HG03460 (cell line): ENCODE results near the gene GCNT2.
"Not testable (repeated sequence)": the region's sequence is repeated elsewhere in the genome, so short reads cannot be mapped to it uniquely, and the experiment has no call there.

Experiments used
- ATAC-seq: cut with Tn5 transposase; IDR thresholded peaks from one replicate; pipeline ENCODE4 v1.9.1; 2021; ENCODE audit not compliant: unreplicated experiment

GCNT2 gene

GRCh38 chr6:10543488-10543887, 22.3 kb downstream of the GCNT2 start:
- ATAC-seq, result no peak

DNA sequence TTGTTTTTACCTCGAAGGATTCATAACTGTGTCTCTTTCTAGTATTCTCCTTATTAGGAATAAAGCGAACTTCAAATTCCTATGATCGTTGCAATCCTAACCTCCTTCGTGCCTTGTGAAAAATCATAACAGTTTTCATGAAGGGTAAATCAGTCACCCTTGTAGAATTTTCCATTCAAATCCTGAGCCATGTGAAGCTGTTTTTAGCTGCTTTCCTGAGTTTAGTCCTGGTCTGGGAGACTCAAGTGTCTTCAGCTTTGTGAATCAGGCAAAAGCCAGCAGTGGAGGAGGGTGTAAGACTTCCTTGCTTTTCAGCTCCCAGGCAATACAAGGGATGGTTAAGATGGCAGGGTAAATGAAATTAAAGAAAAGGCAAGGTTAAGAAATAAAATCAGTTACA, 24.3 kb downstream of the GCNT2 start:
- ATAC-seq, result no peak

DNA sequence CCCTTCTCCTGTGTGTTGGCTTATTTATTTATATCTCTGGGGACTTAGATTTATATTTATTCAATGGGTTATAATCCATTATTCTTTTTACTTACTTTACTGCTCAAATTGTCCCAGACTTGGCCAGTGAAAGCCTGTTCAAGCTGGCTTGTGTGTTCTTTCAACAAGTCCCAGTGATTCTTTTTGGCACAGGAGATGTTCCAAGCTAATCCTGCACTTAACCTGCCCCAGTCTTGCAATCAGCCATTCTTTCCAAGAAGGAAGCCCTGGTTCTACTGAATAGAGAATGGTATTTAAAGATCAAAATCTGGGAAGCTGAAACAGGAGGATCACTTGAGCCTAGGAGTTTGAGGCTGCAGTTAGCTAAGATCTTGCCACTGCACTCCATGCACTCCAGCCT, 26.7 kb downstream of the GCNT2 start:
- no peak for ATAC-seq

DNA sequence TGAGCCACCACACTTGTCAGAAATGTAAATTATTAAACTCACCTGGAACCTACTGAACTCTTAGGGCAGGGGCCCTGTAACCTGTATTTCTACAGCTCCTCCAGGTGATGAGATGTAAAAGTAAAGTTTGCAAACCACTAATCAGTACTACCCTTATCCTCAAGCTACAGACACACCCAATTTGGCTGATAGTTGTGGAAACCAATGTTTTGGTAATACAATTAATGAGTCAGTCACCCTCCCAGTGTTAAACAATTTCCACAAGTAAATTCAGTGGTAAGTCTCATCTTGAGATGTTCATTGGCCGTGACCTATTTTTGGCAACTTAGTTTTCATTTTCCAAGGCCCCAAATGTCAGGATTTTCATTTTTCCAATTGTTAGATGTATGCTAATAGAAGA, 29.6 kb downstream of the GCNT2 start:
- ATAC-seq, result no peak

DNA sequence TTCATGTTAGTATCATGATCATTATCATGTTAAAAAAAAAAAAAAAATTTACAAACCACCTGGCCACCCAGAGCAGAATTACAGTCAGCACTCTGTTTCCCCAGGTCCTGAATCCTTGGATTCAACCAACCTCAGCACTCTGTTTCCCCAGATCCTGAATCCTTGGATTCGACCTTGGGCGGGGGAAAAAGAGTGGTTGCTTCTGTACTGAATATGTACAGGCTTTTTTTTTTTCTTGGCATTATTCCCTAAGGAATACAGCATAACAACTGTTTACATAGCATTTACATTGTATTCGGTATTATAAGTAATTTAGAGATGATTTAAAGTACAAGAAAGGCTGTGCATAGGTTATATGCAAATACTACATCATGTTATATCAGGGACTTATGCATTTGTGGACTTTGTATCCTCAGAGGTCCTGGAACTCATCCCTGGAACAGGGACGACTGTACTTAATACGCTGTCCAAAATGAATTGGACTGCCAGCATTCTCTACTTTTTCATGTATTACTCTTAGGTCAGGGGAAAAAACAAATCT, 31.2 kb downstream of the GCNT2 start:
- ATAC-seq, result no peak

- no peak for ATAC-seq
Measured at GRCh38 chr6:10553871-10554270, 32.7 kb downstream of the GCNT2 start.

DNA sequence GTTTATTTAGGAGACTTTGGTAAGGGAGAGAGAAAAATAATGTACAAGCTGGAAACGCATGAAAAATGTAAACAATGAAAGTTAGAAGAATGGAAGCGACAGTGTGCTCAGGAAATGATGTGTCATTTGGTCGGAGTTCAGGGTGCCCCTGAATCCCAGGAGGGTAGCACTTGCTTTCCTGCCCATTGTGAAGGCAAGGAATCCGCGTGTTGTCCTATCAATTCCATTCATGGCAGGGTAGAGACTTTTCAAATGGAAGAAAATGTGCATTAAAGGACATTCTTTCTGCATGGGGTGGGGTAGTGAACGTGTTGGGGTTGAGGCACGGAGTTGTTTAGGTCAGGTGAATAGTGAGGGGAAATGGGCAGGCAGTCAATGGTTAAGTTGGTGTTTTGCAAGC, 33.7 kb downstream of the GCNT2 start:
- no peak for ATAC-seq

GRCh38 chr6:10555625-10556309, 34.6 kb downstream of the GCNT2 start:
- ATAC-seq, result no peak

DNA sequence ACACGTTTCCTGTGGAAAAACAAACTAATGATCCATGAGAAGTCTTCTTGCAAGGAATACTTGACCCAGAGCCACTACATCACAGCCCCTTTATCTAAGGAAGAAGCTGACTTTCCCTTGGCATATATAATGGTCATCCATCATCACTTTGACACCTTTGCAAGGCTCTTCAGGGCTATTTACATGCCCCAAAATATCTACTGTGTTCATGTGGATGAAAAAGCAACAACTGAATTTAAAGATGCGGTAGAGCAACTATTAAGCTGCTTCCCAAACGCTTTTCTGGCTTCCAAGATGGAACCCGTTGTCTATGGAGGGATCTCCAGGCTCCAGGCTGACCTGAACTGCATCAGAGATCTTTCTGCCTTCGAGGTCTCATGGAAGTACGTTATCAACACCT, 35.4 kb downstream of the GCNT2 start:
- ATAC-seq, result no peak

DNA sequence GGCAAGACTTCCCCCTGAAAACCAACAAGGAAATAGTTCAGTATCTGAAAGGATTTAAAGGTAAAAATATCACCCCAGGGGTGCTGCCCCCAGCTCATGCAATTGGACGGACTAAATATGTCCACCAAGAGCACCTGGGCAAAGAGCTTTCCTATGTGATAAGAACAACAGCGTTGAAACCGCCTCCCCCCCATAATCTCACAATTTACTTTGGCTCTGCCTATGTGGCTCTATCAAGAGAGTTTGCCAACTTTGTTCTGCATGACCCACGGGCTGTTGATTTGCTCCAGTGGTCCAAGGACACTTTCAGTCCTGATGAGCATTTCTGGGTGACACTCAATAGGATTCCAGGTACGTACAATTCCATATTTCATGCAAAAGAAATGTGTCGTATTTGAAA, 35.8 kb downstream of the GCNT2 start:
- ATAC-seq, result no peak

GRCh38 chr6:10557913-10558312, 36.8 kb downstream of the GCNT2 start:
- ATAC-seq, result no peak

DNA sequence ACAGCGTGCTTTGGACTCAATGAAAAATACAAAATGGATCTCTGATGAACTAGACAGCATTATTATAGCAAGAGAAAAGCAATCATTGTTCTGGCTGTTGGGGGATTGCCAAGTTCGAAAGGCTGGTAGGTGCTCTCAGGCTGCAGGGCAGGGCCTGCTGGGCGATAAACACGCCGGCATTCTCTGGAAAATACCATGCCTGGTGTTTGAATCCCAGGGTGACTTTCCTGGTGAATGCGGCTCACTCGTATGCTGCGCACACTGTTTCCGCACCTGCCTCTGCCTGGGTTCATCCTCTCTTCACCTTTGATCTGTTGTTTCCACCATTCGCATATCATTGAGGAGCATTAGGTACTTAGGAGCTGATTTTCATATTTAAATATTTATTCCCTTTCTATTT, 37.4 kb downstream of the GCNT2 start:
- no peak for ATAC-seq

DNA sequence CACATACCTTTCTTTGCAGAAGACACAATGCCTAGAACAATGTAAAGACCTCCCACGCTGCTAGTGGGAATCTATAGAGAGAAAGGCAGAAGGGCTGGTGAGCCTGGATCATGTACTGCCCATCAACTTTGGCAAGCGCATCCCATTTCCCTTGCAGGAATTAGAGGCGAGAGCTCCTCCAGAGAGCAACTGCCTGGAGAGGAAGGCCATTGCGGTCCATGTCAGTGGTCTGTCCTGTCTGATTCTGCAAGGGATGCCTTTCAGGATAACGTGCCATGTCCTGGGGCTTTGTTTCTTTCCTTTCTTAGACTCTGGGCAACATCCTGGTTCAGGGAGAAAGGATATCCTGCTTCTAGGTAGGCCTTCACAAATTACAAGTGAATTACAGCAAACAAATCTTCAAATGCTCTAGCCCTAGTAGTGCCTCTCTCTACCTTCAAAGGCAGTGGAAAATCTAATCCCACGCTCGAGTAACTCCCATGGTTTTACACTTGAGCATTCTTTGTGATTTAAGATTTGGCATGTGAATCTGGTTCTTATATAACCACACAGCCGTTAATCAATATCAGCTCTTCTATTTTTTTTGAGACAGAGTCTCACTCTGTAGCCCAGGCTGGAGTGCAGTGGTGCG, 38.5 kb downstream of the GCNT2 start:
- ATAC-seq, result no peak

DNA sequence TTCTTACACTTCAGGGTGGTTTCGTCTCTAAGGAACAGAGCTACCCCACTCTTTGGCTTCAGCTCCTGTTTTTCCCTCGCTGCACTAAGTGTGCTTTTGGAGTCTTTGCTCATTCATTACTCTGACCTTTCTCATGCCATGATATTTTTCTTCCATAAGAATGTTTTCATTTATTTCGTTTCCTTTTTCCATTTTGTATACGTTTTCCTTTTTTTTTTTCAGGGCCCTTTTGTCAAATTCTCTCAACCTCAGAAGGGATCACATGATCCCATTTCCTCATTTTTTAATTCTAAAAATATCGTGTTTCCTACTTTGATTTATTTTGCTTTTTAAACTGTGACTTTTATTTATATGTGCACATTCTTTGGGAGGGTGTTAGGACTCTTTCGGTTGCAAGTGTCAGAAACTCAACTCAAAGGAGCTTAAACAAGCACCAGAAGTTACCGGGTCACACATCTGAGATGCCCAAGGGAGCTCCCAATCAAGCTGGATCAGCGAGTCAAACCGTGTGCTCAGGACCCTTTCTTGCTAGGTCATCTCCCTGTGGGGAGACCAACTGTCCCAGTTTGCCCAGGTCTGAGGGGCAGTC, 40.6 kb downstream of the GCNT2 start:
- no peak for ATAC-seq

GRCh38 chr6:10564975-10565673, 44.0 kb downstream of the GCNT2 start:
- no peak for ATAC-seq

- no peak for ATAC-seq
Measured at GRCh38 chr6:10565913-10566312, 44.8 kb downstream of the GCNT2 start.

DNA sequence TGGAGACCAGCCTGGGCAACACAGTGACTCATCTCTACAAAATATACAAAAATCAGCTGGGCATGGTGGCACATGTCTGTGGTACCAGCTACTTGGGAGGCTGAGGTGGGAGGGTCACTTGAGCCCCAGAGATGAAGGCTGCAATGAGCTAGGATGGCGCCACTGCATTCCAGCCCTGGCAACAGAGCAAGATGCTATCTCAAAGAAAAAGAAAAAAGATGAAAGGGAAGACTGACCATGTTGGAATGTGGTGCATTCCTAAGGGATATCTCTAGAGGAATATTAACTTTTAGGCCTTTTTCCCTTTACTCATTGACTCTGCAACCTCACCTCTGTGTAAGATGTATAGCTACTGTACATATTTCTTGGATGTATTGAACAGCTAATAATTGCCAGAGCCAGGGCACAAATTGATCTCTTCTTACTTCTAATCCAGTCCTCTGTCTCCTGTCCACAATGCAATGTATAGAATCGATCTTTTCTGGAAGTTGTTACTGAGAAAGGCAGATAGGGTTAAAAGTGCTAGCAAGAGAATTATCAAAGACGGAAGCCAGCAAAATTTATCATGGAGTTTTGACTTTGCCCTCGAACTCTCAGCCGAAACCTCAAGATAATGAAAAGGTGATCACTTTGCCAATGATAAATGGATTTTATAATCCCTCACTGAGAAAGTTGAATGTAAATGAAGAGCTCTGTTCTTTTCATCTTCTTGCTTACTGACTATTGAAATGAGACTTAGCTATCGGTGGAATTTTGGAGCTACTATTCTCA, 46.3 kb downstream of the GCNT2 start:
- no peak for ATAC-seq

GRCh38 chr6:10569392-10570127, 48.4 kb downstream of the GCNT2 start:
- no peak for ATAC-seq

DNA sequence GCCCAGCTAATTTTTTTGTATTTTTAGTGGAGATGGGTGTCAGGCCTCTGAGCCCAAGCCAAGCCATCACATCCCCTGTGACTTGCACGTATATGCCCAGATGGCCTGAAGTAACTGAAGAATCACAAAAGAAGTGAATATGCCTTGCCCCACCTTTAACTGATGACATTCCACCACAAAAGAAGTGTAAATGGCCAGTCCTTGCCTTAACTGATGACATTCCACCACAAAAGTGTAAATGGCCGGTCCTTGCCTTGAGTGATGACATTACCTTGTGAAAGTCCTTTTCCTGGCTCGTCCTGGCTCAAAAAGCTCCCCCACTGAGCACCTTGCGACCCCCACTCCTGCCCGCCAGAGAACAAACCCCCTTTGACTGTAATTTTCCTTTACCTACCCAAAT, 54.4 kb downstream of the GCNT2 start:
- ATAC-seq, result not testable (repeated sequence)

GRCh38 chr6:10576226-10576625, 55.1 kb downstream of the GCNT2 start:
- ATAC-seq, result no peak
